Measurements from ENCODE around the gene ZBTB34.

- TF ChIP-seq POLR2A (IDR thresholded peaks at IDR 0.05) (no peak), CTCF (IDR thresholded peaks at IDR 0.05) (no peak)
Observed at GRCh38 chr9:126822278-126822677, 38.2 kb upstream of the ZBTB34 start.
